Neural progenitor cell (in vitro differentiated cells): ENCODE measurements around the gene MBTPS1. TPM values are rescaled to one million over a fixed set of nuclear protein-coding genes. Genes with fewer than 3 reads are reported as not detected.

Source experiments
- DNase-seq: peaks from one replicate; pipeline ENCODE4 v3.0.0-alpha.2; 2016; ENCODE audit warnings: low spot score
- H2AFZ ChIP-seq: fragments of 200-600 bp; sonication (generic); replicated peaks from 2 replicates; pipeline ENCODE4 v1.6.1; 2016; ENCODE audit warnings: antibody characterized with exemption
- H3F3A ChIP-seq: fragments of 200-600 bp; sonication (generic); 2 replicates; pipeline ENCODE4 v1.6.1; 2016; ENCODE audit warnings: antibody characterized with exemption, low read depth
- H3K27ac ChIP-seq: fragments of 200-600 bp; sonication (generic); 2 replicates; pipeline ENCODE4 v1.5.1; 2016; ENCODE audit warnings: mild to moderate bottlenecking
- H3K27me3 ChIP-seq: fragments of 200-600 bp; sonication (generic); 2 replicates; pipeline ENCODE4 v1.6.1; 2016; ENCODE audit warnings: mild to moderate bottlenecking, moderate library complexity
- H3K36me3 ChIP-seq: fragments of 200-600 bp; sonication (generic); 2 replicates; pipeline ENCODE4 v1.5.1; 2016
- H3K4me1 ChIP-seq: fragments of 200-600 bp; sonication (generic); 2 replicates; pipeline ENCODE4 v1.6.1; 2016; ENCODE audit warnings: mixed run types
- H3K4me2 ChIP-seq: fragments of 200-600 bp; sonication (generic); 2 replicates; pipeline ENCODE4 v1.6.1; 2016
- H3K4me3 ChIP-seq: fragments of 200-600 bp; sonication (generic); 2 replicates; pipeline ENCODE4 v1.5.1; 2016
- H3K79me2 ChIP-seq: fragments of 200-600 bp; sonication (generic); 2 replicates; pipeline ENCODE4 v1.6.1; 2016; ENCODE audit warnings: low read depth
- H3K9ac ChIP-seq: fragments of 200-600 bp; sonication (generic); 2 replicates; pipeline ENCODE4 v1.6.1; 2016
- H3K9me3 ChIP-seq: fragments of 200-600 bp; sonication (generic); 2 replicates; pipeline ENCODE4 v1.5.1; 2016; ENCODE audit warnings: low read depth
- H4K20me1 ChIP-seq: fragments of 200-600 bp; sonication (generic); 2 replicates; pipeline ENCODE4 v1.6.1; 2016; ENCODE audit warnings: low read depth
- H3K27ac Mint-ChIP-seq: 3 replicates; pipeline ENCODE4 v1.8.0; 2021; ENCODE audit warnings: mixed read lengths
- H3K27me3 Mint-ChIP-seq: 2 replicates; pipeline ENCODE4 v1.8.0; 2022; ENCODE audit warnings: low read depth, mild to moderate bottlenecking, inconsistent platforms, moderate library complexity, mixed read lengths; ENCODE audit not compliant: insufficient read depth
- H3K36me3 Mint-ChIP-seq: 3 replicates; pipeline ENCODE4 v1.8.0; 2021; ENCODE audit warnings: mixed read lengths
- H3K4me1 Mint-ChIP-seq: 3 replicates; pipeline ENCODE4 v1.8.0; 2021; ENCODE audit warnings: mixed read lengths
- H3K4me3 Mint-ChIP-seq: 3 replicates; pipeline ENCODE4 v1.8.0; 2021; ENCODE audit warnings: mild to moderate bottlenecking, moderate library complexity, mixed read lengths
- H3K9me3 Mint-ChIP-seq: 3 replicates; pipeline ENCODE4 v1.8.0; 2020; ENCODE audit warnings: mixed read lengths
- CTCF ChIP-seq: fragments of 200-600 bp; sonication (generic); IDR thresholded peaks from 2 replicates; pipeline ENCODE4 v1.5.1; 2017; ENCODE audit warnings: antibody characterized with exemption, mild to moderate bottlenecking
- EZH2 ChIP-seq: fragments of 200-600 bp; sonication (generic); IDR thresholded peaks from 2 replicates; pipeline ENCODE4 v1.6.1; 2017; ENCODE audit warnings: antibody characterized with exemption, mild to moderate bottlenecking, moderate library complexity
- EZH2phosphoT487 ChIP-seq: fragments of 200-600 bp; sonication (generic); IDR thresholded peaks from 2 replicates; pipeline ENCODE4 v1.6.1; 2017; ENCODE audit warnings: antibody characterized with exemption
- total RNA-seq: library from RNA; depleted of rRNA; stranded (reverse); fragments of >200 nt; gene quantifications from 2 replicates; pipeline ENCODE4 v1.2.3, GENCODE V29; 2015; ENCODE audit warnings: low replicate concordance

MBTPS1 gene
- total RNA-seq, 1 donor from 2014 or later: 52.3 TPM

- Histone ChIP-seq H2AFZ (no peak overlapping the region), H4K20me1 (no peaks in the 10 kb centered on the region), H3K4me1 (no peaks in the 10 kb centered on the region), H3K27ac (no peak overlapping the region), H3K9ac (no peak overlapping the region), H3K36me3 (no peaks in the 10 kb centered on the region), H3K79me2 (peaks cover 11% of the 10 kb centered on the region), H3K4me3 (no peak overlapping the region), H3F3A (no peaks in the 10 kb centered on the region), H3K9me3 (no peaks in the 10 kb centered on the region), H3K4me2 (no peak overlapping the region), H3K27me3 (no peaks in the 10 kb centered on the region)
- no peak for DNase-seq
- Mint-ChIP-seq H3K27ac (no peak overlapping the region), H3K4me3 (no peak overlapping the region), H3K27me3 (no peaks in the 10 kb centered on the region), H3K4me1 (no peaks in the 10 kb centered on the region), H3K9me3 (no peaks in the 10 kb centered on the region), H3K36me3 (peaks cover 28% of the 10 kb centered on the region)
- no peak for TF ChIP-seq EZH2
- no peak for TF ChIP-seq EZH2phosphoT487
- no peak for TF ChIP-seq CTCF
Observed at GRCh38 chr16:84080378-84080777, 36.4 kb downstream of the MBTPS1 start.

- TF ChIP-seq EZH2 (no peak), EZH2phosphoT487 (no peak), CTCF (no peak)
- Histone ChIP-seq H3K36me3 (no peaks in the 10 kb centered on the region), H3K27ac (no peak overlapping the region), H3K79me2 (peaks cover 11% of the 10 kb centered on the region), H3K27me3 (no peaks in the 10 kb centered on the region), H3F3A (no peaks in the 10 kb centered on the region), H3K4me2 (no peak overlapping the region), H2AFZ (no peak overlapping the region), H3K4me3 (no peak overlapping the region), H3K9ac (no peak overlapping the region), H4K20me1 (no peaks in the 10 kb centered on the region), H3K4me1 (no peaks in the 10 kb centered on the region), H3K9me3 (no peaks in the 10 kb centered on the region)
- no peak overlapping the region for H3K4me3 Mint-ChIP-seq
- no peak for DNase-seq
- peaks cover 28% of the 10 kb centered on the region for H3K36me3 Mint-ChIP-seq
- H3K27ac Mint-ChIP-seq: no peak overlapping the region
- no peaks in the 10 kb centered on the region for H3K27me3 Mint-ChIP-seq
- H3K4me1 Mint-ChIP-seq: no peaks in the 10 kb centered on the region
- H3K9me3 Mint-ChIP-seq: no peaks in the 10 kb centered on the region
Observed at GRCh38 chr16:84079664-84080063, 37.1 kb downstream of the MBTPS1 start.

GRCh38 chr16:84075376-84075775, 41.4 kb downstream of the MBTPS1 start:
- H3K4me3 Mint-ChIP-seq: no peak overlapping the region
- no peaks in the 10 kb centered on the region for H3K36me3 ChIP-seq
- H3K4me3 ChIP-seq: no peak overlapping the region
- no peaks in the 10 kb centered on the region for H3K9me3 Mint-ChIP-seq
- no peak overlapping the region for H3K27ac Mint-ChIP-seq
- no peak for TF ChIP-seq EZH2phosphoT487
- TF ChIP-seq EZH2: no peak
- no peak for TF ChIP-seq CTCF
- H3K27me3 ChIP-seq: no peaks in the 10 kb centered on the region
- no peak overlapping the region for H3K4me2 ChIP-seq
- H3K9ac ChIP-seq: no peak overlapping the region
- H2AFZ ChIP-seq: no peak overlapping the region
- peaks cover 11% of the 10 kb centered on the region for H3K79me2 ChIP-seq
- peaks cover 30% of the 10 kb centered on the region for H3K36me3 Mint-ChIP-seq
- no peaks in the 10 kb centered on the region for H3K27me3 Mint-ChIP-seq
- no peaks in the 10 kb centered on the region for H3F3A ChIP-seq
- no peak for DNase-seq
- no peaks in the 10 kb centered on the region for H3K9me3 ChIP-seq
- H3K27ac ChIP-seq: no peak overlapping the region
- no peaks in the 10 kb centered on the region for H3K4me1 Mint-ChIP-seq
- H4K20me1 ChIP-seq: peaks cover 3% of the 10 kb centered on the region
- H3K4me1 ChIP-seq: no peaks in the 10 kb centered on the region

DNA sequence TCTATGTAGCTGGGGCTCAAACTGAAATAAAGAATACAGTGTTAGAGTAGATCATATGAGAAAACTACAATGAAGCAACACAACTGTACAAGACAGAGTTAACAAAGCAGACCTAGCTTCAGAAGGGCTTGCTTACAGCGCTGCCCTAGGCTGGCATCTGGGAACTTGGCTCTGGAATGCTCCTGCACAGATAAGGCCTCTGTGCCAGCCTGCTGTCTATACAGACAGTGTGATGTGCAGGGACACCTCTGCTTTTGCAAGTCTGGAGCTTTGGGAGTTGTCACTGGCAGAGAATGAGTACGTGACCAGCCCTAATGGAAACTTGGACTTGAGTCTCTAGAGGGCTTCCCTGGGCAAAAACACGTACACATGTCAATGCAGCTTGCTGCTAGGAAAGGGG, 42.0 kb downstream of the MBTPS1 start:
- no peaks in the 10 kb centered on the region for H3K4me1 Mint-ChIP-seq
- Histone ChIP-seq H2AFZ (no peak overlapping the region), H4K20me1 (peaks cover 3% of the 10 kb centered on the region), H3K4me2 (no peak overlapping the region), H3K9me3 (no peaks in the 10 kb centered on the region), H3K36me3 (no peaks in the 10 kb centered on the region), H3K79me2 (peaks cover 11% of the 10 kb centered on the region), H3K27me3 (no peaks in the 10 kb centered on the region), H3F3A (no peaks in the 10 kb centered on the region), H3K9ac (no peak overlapping the region), H3K4me1 (no peaks in the 10 kb centered on the region), H3K27ac (no peak overlapping the region), H3K4me3 (no peak overlapping the region)
- no peaks in the 10 kb centered on the region for H3K9me3 Mint-ChIP-seq
- H3K4me3 Mint-ChIP-seq: no peak overlapping the region
- H3K27ac Mint-ChIP-seq: no peak overlapping the region
- TF ChIP-seq EZH2 (no peak), CTCF (no peak), EZH2phosphoT487 (no peak)
- no peaks in the 10 kb centered on the region for H3K27me3 Mint-ChIP-seq
- no peak for DNase-seq
- H3K36me3 Mint-ChIP-seq: peaks cover 28% of the 10 kb centered on the region
